Measurements from ENCODE around the gene OR52D1.

GRCh38 chr11:5467527-5467926, 21.0 kb upstream of the OR52D1 start:
- no peak for TF ChIP-seq EZH2 (IDR thresholded peaks at IDR 0.05; ENCODE audit: insufficient read depth, poor library complexity, severe bottlenecking)
- TF ChIP-seq EZH2phosphoT487 (IDR thresholded peaks at IDR 0.05; ENCODE audit: insufficient read depth, low read depth): no peak

All from GM23248 (cell line).